WERI-Rb-1 (cell line): ENCODE data around the gene LMX1A.

Experiments
- DNase-seq: peaks from one replicate; pipeline ENCODE4 v3.0.0-alpha.2; 2020
- H3K27ac ChIP-seq: fragments of 250-450 bp; sonication (Bioruptor Pico); 2 replicates; pipeline ENCODE4 v1.5.1; 2020; ENCODE audit warnings: mild to moderate bottlenecking, moderate library complexity
- H3K27me3 ChIP-seq: fragments of 250-450 bp; sonication (Bioruptor Pico); 2 replicates; pipeline ENCODE4 v1.5.1; 2021; ENCODE audit warnings: mild to moderate bottlenecking, low read depth, moderate library complexity; ENCODE audit not compliant: insufficient read depth, severe bottlenecking
- H3K36me3 ChIP-seq: fragments of 250-450 bp; sonication (Bioruptor Pico); 2 replicates; pipeline ENCODE4 v1.5.1; 2020; ENCODE audit warnings: mild to moderate bottlenecking, moderate library complexity
- H3K4me3 ChIP-seq: 2 replicates; pipeline ENCODE4 v1.5.1; 2011; ENCODE audit warnings: low read depth, mild to moderate bottlenecking, control low read depth, low read length
- H3K9me3 ChIP-seq: fragments of 250-450 bp; sonication (Bioruptor Pico); 2 replicates; pipeline ENCODE4 v1.5.1; 2021; ENCODE audit warnings: mild to moderate bottlenecking, moderate library complexity; ENCODE audit not compliant: severe bottlenecking
- CTCF ChIP-seq: IDR thresholded peaks from 2 replicates; pipeline ENCODE4 v1.5.1; 2011; ENCODE audit warnings: low read depth, mild to moderate bottlenecking, control low read depth, inconsistent platforms, low read length

LMX1A gene

GRCh38 chr1:165328136-165328535, 28.4 kb downstream of the LMX1A start:
- no peak for TF ChIP-seq CTCF
- H3K36me3 ChIP-seq, result no peaks in the 10 kb centered on the region

GRCh38 chr1:165327538-165327937, 29.0 kb downstream of the LMX1A start:
- TF ChIP-seq CTCF, result no peak
- DNase-seq, result peak; percentile 39
- H3K27me3 ChIP-seq, result no peaks in the 10 kb centered on the region

More at GRCh38 chr1:165328136-165328535, 28.4 kb downstream of the LMX1A start:
- Histone ChIP-seq H3K27ac (peak overlapping the region; percentile 85), H3K27me3 (no peaks in the 10 kb centered on the region), H3K9me3 (no peaks in the 10 kb centered on the region), H3K4me3 (peak overlapping the region; percentile 13)
- DNase-seq, result peak; percentile 77

DNA sequence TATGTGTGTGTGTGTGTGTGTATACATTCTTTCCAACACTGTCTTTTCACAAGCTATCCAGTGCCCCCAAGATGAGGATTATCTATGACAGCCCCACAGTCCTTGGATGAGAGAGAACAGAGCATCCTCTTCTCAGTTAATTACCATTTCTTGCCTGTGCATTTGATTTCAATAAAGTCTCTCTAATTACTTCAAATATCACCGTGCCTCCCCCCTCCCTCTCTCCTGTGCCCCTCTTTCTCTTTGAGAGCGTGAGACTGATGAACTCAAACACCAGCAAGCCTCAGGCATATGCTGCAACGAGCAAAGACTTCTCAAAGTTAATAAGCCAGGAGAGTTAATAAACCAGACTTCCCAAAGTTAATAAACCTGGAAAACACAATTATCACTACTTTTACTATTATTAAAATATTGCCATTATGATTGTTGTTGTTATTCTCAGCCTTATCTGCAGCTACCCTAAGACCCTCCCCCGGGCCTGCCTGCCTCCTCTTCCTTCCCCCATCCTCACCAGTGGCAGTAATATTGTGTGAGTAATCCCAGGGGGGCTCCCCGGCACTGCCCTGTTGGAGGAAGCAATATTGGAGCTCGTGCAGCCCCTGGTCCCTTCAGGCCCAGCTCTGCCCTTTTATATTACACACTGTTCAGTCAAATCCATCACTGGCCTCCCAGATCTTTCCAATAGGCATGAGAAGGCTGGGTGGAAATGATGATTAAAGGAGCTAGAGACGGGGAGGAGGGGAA, 30.9 kb downstream of the LMX1A start:
- Histone ChIP-seq H3K36me3 (no peaks in the 10 kb centered on the region), H3K27me3 (no peaks in the 10 kb centered on the region), H3K4me3 (no peak overlapping the region), H3K9me3 (peaks cover 4% of the 10 kb centered on the region), H3K27ac (no peak overlapping the region)
- no peak for TF ChIP-seq CTCF
- no peak for DNase-seq

More at GRCh38 chr1:165327538-165327937, 29.0 kb downstream of the LMX1A start:
- Histone ChIP-seq H3K27ac (peak overlapping the region; percentile 85), H3K4me3 (peak overlapping the region; percentile 13), H3K36me3 (no peaks in the 10 kb centered on the region), H3K9me3 (no peaks in the 10 kb centered on the region)

DNA sequence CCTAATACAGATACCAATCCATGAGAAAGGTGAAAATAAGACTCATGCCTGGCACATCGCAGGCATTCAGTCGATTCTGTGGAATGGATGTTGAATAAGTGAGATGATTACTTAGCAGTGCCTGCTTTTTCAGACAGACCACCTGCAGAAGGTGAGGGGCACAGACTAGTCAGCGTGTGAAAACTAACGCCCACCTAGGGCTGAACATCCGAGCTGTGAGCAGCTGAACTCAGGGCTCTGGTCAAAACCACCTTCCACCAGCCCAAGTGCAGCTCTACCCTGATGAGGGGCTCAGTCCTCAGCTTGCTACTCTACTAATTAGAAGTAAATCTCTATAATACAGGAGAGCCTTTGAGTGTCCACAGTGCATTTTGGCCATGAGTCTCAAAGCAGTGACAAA, 32.5 kb downstream of the LMX1A start:
- no peak for TF ChIP-seq CTCF
- no peak for DNase-seq
- Histone ChIP-seq H3K27me3 (no peaks in the 10 kb centered on the region), H3K27ac (no peak overlapping the region), H3K36me3 (no peaks in the 10 kb centered on the region), H3K9me3 (peaks cover 4% of the 10 kb centered on the region), H3K4me3 (no peak overlapping the region)

DNA sequence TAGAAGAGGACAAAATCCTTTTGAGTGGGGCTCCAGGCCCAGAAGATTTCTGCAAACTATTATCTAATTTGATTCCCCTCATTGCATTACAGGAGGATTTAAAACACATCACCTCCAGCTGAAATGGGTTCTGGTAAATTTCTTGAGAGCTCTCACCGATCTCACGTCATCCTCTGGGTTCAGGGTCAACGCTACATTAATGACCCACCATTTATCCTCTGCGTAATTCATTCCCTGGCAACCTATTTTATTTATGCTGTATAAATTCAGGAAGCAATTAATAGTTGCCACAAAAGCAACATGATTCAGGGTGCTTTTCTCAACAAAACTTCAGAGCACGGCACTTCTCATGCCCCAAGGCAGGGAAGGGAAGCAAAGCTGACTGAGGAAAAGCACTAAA, 38.9 kb downstream of the LMX1A start:
- no peak for TF ChIP-seq CTCF
- no peak for DNase-seq

More for the DNA sequence above, 38.9 kb downstream of the LMX1A start:
- Histone ChIP-seq H3K27ac (no peak overlapping the region), H3K4me3 (no peak overlapping the region), H3K9me3 (peaks cover 4% of the 10 kb centered on the region), H3K36me3 (no peaks in the 10 kb centered on the region), H3K27me3 (no peaks in the 10 kb centered on the region)
